OCI-LY1 (cell line): ENCODE measurements around the gene PIEZO1.

Source experiments
- CTCF ChIP-seq: fragments of 200-600 bp; sonication (generic), shearing (Covaris generic); IDR thresholded peaks from 2 replicates; pipeline ENCODE4 v1.5.1; 2017; ENCODE audit warnings: mild to moderate bottlenecking, antibody characterized with exemption, low read length, moderate library complexity, mixed read lengths
- EZH2 ChIP-seq: fragments of 200-600 bp; sonication (generic), shearing (Covaris generic); IDR thresholded peaks from 2 replicates; pipeline ENCODE4 v1.8.0; 2017; ENCODE audit warnings: borderline replicate concordance, mixed run types, mild to moderate bottlenecking, antibody characterized with exemption, low read length, moderate library complexity, mixed read lengths

- TF ChIP-seq CTCF (no peak), EZH2 (no peak)
Observed at GRCh38 chr16:88750854-88751253, 34.2 kb downstream of the PIEZO1 start.
